Activated CD4-positive, CD25-positive, alpha-beta regulatory T cell treated with anti-CD3 and anti-CD28 coated beads, Interleukin-2, amount 50 U/mL, for 24 hours (primary cell): ENCODE measurements around the gene TXNL1.
A peak's percentile ranks its signal among the peaks of the same experiment; 100 is the strongest.
"Not testable (repeated sequence)": the region's sequence is repeated elsewhere in the genome, so short reads cannot be mapped to it uniquely, and the experiment has no call there.

Experiments
- ATAC-seq, 2 donors: fragments of 150-1000 bp; cut with Tn5 transposase; one replicate each; pipeline ENCODE4 v1.10.0; 2021; ENCODE audit warnings: mild to moderate bottlenecking in 1 of 2, moderate library complexity in 1 of 2

TXNL1 gene

DNA sequence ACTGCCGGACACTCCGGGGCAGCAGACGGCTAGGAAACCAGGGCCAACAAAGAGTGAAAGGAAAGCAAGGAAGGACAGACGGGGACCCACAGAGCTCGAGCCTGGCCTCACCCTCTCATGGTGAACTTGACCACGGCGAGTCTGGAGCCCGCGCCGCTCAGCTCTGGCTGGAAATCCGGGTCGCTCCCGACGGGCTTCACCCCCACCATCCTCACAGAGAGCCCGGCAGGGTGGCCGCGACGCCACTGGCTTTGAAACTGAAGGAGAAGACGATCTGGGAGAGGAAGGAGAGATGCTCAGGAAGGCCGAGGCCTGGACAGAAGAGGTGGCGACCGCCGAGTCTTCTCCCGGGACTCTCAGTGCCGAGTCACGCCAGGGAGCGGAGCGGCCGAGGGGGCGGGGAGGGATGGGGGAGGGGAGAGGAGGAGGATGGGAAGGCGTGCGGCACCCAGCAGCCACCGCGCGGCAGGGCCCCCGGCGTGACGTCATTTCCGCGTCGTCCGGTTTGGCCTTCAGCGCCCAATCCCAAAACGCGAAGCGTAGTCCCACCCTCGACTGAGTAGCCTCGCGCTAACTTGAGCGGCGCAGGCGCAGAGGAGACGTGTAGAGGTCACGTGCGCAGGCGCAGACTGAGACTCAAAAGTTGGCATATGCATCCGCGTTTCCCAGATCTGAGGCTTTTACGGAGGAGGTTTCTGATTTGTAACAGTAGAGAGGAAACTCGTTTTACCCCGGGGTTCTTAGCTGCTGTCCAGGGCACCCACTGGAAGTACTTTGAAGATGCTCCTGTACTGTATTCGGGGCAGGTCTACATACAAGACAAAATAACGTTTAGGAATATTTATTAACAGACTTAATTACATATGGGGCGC, at the start of gene TXNL1:
TXNL1 (minus strand) TSS at position 361 of the 872 bp plus-strand sequence; CDS start at position 209, 152 bp downstream.
- peak; percentile 97 for ATAC-seq

DNA sequence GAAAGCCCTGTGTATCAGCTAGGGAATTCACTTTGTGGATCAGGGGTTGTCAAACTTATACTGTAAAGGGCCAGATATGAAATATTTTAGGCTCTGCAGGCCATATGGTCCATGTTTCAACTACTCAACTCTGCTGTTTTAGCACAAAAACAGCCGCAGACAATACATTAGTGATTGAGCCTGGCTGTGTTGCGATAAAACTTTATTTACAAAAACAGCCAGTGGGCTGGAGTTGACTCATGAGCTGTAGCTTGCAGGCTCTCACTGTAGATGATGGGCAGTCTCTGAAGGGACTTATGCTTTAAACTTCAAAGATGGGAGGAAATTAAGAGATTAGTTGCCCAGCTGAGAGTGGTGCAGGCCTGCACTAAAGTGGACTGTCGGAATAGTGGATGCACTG, 45.9 kb upstream of the TXNL1 start:
- ATAC-seq = no peak

DNA sequence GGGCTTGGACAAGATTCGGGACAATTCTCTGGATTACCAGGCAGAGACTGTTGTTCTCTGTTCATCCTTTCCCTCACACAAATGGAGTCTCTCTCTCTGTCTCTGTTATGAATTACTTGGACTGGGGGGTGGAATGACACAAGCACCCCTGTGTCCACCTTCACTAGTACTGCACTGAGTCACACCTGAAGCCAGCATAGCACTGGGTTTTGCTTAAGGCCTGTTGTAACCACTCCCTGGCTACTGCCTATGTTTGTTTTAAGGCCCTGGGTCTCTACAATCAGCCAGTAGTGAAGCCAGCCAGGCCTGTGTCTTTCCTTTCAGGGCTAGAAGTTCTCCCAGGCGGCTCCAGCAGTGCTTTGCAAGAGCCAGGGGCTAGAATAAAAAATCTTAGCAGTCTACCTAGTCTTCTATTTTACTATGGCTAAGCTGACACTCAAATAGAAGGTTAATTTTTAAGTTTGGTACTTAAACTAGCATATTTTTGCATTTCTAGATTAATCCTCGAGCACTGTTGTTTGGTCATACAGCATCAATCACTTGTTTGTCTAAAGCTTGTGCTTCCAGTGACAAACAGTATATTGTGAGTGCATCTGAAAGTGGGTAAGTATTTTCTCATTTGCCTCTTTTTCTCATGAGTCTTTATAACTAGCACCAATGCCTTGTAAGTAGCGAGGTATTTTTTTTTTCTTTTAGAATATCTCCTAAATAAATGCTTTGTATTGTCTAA, 40.6 kb upstream of the TXNL1 start:
- ATAC-seq = no peak

DNA sequence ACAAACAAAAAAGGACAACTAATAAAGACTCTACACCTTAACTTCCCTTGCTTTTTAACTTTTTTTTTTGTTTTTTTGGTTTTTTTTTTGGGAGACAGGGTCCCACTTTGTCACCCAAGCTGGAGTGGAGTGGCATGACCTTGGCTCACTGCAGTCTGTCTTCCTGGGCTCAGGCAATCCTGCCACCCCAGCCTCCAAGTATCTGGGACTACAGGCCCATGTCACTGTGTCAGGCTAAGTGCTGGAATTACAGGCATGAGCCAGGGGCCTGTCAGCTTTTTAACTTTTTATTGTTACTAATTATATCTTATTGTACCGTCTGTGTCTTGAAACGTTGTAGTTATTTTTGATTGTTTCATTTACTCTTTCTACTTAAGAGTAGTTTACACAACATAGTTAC, 38.2 kb upstream of the TXNL1 start:
- no peak for ATAC-seq

DNA sequence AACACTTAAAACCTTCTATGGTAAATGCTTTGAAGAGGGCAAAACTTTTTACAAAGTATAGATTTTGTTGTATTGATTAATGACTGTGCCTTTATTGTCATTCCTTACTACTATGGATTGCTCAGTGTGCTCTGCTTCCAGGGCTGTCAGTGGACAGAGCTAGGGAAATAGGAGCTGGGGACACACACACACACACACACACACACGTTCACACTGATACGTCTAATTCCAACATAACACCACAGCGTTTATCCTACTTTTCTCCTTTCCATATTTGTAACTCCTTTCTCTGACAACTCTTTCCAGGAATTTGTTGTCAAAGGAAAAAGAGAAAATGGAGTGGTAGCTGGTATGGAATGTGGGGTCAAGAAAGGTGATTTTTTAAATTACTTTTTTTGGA, 34.6 kb upstream of the TXNL1 start:
- ATAC-seq = no peak

DNA sequence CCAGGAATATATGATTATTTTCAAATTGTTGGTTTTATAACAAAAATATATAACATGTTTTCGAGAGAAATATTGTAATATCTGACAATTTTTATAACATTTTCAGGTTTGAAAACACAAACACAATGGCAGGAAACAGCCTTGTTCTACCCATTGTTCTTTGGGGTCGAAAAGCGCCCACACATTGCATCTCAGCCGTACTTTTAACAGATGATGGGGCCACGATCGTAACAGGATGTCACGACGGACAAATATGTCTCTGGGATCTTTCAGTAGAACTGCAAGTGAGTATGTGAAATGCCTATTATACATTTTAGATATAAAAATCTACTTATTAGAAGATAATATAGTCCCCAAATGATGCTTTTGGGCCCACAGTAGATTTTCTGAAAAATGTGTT, 34.0 kb upstream of the TXNL1 start:
- no peak for ATAC-seq

DNA sequence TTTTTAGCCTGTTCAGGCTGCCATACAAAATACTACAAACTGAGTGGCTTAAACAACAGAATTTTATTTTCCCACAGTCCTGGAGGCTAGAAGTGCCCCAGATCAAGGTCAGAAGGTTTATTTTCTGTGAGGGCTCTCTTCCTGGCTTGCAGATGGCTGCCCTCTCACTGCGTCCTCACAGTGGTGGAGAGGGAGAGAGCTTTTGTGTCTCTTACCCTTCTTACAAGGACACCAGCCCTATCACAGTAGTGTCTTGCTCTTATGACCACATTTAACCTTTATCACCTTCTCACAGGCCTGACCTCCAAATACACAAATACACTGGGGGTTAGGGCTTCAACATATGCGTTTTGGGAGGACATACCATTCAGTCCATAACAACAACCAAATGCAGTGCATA, 24.5 kb upstream of the TXNL1 start:
- ATAC-seq = no peak

DNA sequence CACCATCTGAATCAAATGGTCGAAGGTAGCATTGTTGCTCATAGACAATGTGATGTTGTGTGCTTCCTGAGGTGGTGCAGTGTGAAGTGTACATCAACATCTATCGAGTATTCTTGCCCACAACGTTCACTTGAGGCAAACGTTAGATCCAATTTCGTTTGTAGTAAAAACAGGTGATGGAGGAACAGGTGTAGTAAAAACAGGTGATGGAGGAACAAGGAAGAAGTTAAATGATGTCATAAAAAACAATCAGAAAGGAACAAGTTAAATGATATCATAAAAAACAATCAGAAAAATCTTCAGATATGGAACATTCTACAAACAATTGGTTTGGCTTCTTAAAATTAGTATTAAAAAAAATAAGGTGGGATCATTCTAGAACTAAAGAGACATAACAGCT, 24.1 kb upstream of the TXNL1 start:
- no peak for ATAC-seq

DNA sequence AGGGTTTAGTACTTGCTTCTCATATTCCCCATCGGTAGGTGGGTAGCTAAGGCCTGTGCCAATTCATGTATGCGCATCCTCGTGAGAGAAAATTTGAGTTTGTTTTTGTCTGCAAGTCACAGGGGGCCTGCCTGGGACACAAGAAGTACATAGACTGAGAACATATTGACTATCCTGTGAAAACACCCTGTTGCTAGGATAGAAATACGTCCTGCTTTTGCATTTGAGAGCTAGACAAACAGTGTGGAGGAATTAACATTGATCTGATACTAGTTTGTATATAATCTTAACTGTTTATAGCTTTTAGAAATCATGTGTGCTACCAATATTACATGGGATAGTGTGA, 23.6 kb upstream of the TXNL1 start:
- ATAC-seq = no peak

DNA sequence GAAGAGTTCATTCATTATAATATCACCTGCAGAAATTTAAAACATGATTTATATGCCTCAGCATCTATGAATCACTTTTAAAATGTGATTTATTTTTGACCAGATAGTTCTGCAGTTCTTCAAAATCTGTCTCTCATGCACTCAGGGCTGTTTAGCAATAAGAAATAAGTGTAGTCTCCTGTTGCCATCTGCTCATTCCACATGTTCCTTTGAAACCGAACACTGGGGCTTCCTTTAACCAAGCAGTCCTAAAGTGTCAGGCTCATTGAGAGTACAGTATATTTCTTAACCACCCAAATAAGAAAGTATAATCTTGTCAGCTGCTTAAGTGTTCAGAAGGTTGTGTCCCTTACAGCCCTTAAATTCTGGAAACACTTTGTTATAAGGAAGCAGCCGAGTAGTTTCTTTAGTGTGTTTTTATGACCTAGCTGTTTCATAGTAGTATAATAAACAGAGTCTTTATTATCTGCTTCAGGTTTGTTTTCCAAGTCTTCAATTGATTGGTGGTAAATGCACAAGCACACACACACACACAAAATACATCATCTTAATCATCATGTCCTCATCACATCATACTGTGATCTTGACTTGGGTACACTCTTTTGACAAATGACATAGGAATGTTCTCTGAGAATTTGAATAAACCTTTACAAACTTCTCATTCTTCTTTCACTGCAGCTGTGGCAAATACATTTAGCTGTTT, 23.1 kb upstream of the TXNL1 start:
- no peak for ATAC-seq

DNA sequence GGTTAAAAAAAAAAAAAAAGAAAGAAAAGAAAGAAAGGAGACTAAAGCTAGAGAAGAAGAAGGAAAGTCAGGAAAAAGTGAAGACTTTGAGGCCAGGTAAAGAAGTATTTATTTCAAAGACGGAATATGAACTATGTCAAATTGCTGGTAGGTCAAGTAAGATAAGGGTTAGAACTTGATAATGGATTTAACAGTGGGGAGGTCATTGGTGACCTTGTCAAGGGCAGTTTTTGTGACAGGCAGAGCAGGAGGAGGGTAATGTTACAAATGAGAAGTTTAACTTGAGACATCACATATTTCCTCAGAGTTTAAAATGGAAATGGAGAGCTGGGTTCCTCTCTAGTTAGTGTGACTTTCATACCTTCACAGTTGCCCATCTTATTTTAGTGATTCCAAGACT, 22.3 kb upstream of the TXNL1 start:
- no peak for ATAC-seq

DNA sequence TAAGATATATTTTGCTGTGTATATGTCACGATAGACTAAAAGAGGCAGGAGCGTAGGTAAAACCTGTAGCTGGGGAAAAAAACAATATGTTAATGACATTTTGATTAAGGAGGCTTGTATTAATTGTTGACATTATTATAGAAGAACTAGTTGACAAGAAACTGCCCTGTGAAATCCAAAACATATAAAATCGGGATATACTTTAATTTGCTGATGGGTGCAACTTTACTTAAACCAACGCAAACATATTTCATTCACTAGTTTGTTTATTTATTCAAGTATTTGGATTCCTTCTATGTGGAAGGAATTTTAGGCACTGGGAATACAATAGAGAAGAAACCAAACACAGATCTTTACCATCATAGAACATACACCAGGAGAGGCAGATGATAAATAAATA, 20.7 kb upstream of the TXNL1 start:
- no peak for ATAC-seq

DNA sequence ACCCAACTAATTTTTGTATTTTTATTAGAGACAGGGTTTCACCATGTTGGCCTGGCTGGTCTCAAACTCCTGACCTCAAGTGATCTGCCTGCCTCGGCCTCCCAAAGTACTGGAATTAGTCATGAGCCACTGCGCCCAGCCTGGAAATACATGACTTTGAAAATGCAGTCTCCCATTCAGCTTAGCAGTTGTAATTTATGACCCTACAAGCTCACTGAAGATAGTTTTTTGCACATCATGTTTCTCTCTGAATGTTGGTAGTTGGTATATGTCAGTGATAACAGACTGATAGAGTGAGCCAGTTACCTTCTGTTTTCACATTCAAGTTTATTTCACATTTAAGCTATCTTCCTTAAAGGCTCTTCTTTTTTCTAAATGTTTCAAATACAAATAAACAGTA, 19.9 kb upstream of the TXNL1 start:
- no peak for ATAC-seq

DNA sequence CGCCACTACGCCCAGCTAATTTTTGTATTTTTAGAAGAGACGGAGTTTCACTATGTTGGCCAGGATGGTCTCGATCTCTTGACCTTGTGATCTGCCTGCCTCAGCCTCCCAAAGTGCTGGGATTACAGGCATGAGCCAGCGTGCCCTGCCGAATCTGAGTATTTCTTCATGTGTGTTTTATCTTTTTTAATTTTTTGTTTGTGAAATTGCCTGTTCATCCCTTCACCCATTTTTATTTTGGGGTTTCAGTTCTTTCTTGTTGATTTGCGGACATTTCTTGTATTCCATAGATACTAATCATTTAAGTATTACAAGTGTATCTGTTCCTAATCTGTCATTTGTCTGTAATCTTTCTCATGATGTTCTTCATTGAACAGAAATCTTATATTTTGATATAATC, 15.9 kb upstream of the TXNL1 start:
- ATAC-seq = not testable (repeated sequence)

DNA sequence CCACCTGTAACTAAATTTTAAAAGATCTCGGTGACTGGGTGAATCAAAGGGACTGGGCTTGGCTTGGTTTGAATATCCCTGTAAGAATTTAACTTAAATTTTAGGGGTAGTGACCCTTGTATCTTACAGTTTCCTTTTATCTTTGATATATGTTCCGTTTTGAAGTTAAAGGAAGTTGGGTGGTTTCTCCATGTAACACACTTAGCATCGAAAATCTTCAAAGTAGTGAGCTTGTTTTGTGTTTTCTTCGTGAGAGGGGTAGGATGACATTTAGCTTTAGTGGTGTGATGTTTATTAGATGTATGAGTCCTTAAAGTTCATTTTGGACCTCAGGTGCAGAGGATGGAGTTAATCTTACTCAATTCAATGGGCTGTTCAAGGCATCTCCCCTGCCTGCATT, 14.4 kb upstream of the TXNL1 start:
- ATAC-seq = no peak

DNA sequence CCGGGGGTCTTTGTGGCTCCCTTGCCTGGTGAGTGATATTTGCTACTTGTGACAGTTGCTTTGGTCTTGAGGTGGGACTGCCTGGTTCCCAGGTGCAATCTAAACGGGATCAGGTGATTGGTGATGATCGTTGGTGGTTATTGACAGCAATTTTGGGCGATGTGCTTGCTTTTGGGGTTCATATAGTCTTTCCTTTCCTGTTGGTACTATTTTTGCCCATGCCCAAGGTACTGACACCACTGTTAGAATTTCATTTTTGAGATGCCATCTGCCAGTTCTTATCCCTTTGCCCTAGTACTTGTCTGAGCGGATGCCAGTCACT, 13.3 kb upstream of the TXNL1 start:
- ATAC-seq = no peak

DNA sequence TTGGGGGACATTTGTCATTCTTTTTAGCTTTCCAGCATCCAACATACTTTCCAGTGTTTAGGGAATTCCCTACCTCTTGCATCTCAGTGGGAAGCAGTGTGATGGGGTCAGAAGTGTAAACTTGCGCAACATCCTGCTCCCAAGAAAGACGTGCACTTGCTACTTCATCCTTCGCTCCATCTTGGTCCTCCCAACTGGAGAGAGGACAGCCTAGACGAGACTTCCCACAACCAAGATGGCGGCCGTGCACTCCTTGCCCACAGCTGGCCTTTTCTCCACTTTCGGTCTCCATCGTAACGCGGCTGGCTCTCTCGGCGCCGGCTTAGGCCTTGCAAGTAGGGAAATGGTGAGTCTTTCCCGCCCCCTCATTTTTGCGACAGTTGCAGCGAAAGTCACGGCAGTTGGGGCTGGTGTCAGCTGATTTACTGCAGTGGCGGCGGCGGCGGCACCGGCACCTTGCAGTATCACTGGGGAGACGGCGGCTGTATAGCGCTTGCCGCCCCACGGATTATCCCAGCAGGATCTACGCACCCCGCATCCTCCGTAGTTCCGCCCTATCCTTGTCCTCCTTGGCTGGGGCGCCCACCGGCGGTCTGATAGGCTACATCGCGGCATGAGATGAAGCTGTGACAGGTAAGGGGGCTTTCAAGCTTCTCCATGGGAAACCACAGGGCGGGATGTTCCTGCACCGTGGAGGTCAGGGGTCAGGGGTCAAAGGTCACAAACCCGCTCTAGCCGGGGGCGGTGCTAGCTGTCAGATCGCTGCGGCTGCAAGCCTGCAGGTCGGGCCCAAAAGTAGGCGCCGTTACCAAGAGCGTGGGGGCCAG, 12.8 kb upstream of the TXNL1 start, which contains the start of gene WDR7:
WDR7 (plus strand) TSS at position 416 of the 827 bp plus-strand sequence. CDS start 21,157 bp downstream, outside the sequence.
- ATAC-seq = peak; percentile 95 to 96

DNA sequence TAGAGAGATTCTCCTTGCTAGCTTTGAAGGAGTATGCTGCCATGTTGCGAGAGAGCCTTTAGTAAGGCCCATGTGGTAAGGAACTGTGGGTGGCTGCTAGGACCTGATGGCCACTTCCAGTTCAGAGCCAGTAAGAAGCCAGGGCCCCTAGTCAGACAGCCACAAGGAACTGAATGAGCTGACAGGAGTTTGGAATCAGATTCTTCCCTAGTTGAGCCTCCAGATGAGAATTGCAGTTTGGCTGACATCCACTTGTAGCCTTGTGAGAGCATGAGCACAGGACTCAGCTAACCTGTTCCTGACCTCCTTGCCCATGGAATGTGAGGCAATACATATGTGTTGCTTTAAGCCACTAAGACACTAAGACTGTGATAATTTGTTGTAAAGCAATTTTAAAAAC, 11.6 kb upstream of the TXNL1 start:
- no peak for ATAC-seq

DNA sequence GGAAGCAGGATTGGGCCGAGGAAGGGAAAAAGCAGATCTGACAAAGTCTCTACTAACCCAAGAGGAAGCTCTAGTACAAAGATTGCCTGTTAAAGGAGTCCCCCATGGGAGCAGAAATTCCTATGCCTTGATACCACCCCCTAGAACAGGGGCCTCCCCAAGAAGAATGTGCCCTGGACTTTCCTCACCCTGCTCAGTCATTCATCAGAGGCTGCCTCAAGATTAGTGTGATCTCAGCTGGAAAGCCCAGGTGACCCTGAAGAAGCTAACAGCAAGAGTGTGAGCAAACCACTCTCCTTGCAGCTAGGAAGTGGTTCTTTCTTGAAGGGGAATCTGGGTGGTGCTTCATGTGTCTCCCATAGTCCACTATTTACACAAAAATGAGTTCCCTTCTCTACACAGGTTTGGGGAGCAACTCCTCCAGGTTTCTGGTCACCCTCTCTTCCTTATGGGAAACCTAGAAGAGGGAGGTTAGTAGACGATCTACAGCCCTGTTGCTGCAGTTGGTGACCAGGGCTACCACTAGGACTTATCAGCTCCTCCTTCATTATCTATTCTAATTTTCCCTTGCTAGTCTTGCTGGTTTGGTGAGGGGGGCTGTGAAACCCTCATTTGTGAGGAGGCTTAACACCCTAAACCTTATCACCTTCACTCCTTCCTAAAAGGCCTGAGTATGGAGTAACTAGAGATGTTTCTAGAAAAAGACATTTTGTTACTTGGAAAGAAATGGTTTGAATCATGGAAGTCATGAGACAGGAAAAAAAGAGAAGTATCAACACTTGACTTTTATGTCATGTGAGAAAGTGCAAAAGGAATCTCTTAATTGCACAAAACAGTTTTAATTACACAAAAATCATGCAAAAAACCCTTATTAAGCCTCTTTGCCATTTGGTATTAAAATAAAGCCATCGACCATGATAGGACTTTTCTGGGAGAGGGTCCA, 9.8 kb upstream of the TXNL1 start:
- ATAC-seq = no peak

DNA sequence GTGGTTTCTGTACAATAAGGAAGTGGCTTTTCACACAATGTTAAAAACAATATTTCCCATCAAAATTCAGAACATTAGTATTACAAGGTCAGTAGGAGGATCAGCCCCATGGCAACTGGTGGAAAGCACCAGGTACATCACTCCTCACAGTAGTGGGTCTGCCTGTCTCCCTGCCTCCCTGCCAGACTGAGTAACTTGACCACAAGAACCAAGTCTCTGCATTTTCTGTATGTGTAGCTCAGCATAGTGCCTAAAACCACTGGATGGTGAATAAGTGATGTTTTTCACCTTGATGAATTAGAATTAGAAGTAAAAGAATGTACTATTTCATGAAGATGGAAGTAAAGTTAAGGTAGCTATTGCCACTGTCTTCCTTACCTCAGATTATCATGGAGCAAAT, 8.7 kb upstream of the TXNL1 start:
- no peak for ATAC-seq

DNA sequence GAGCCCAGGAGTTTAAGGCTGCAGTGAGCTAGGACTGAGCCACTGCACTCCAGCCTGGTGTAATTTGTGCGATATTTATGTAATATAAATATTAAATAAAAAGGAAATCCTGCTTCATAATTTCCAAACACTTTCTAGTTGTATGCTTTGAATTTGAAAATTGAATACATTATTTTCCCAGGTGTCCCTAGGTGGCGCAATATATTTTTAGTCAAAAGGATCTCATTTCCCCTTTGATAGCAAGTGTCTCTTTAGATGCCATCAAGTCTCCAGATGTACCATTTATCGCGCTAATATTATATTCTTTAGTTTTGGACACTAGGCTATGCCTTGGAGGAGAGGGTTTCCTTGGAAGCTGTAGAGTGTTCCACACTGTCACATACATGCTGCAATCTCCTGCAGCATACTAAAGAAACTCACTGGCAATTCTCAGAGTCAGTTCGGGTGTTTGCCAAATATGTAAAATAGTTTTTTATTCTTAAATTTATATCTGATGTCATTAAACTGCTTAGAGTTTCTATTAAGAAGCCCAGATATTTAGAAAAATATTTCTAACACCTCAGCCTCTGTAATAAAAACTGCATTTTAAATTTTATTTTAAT, 7.1 kb upstream of the TXNL1 start:
- ATAC-seq = no peak
